Rectal smooth muscle tissue (tissue), 1 donor: Measurements from ENCODE around the gene FMO2.

Experiments used
- H3K27ac ChIP-seq: one replicate; pipeline ENCODE4 v1.7.0; 2013; ENCODE audit warnings: low read depth, low read length, inconsistent platforms
- H3K27me3 ChIP-seq: one replicate; pipeline ENCODE4 v1.7.0; 2013; ENCODE audit warnings: low read length; ENCODE audit not compliant: control insufficient read depth, insufficient read depth
- H3K36me3 ChIP-seq: one replicate; pipeline ENCODE4 v1.7.0; 2013; ENCODE audit warnings: low read length; ENCODE audit not compliant: control insufficient read depth, insufficient read depth
- H3K4me1 ChIP-seq: one replicate; pipeline ENCODE4 v1.7.0; 2013; ENCODE audit warnings: low read length; ENCODE audit not compliant: control insufficient read depth, insufficient read depth
- H3K4me3 ChIP-seq: one replicate; pipeline ENCODE4 v1.7.0; 2013; ENCODE audit warnings: low read length
- H3K9ac ChIP-seq: one replicate; pipeline ENCODE4 v1.7.0; 2013; ENCODE audit warnings: low read length

Gene FMO2

DNA sequence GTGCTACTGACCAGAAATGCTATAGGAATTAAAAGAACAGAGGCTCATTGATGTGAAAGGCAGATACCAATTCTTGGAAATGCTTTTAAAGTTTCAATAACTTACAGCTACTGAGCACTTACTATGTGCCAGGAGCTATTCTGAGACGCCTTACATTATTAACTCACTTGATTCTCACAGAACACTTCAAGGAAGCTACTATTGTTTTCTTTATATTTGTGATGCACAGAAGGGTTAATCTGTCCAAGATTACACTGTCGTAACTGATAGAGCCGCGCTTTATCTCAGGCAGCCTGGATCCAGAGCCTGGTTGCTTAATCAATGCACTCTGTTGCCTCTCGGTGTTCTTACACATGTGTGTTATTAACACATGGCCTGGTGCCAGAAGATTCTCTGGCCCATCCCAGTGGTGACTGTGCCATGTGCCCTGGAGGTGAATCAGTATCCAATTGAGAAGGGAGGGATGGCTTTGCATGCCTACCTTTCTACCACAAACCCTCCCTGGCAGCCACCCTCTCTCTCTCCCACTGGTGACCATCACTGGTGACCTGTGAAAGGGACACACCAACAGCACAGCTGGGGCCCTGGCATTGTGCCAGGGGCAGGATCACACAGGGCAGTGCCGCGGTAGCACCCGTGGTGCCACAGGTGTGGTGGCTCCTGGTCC, 72.0 kb downstream of the FMO2 start:
- H3K27ac ChIP-seq: no peak overlapping the region

DNA sequence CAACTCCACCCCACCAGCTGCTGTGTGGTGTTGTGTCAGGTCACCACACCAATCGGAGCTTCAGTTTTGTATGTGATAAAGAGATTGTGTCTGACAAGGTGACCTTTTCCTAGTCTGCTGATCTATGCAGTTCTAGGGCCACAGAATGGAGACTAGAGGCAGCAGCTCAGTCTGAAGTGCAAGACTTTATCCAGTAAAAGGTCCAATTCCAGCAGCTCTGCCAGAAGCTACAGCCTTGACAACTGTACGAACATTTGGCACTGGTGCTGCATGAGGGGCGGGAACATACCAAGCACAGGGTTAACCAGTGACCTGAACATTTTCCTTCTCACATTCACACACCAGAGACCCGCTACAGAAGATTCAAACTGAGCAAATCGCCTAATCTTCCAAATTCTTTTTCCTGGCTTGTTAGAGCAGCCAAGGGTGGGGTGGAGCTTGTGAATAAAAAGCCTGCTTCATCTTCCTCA, 72.5 kb downstream of the FMO2 start:
- Histone ChIP-seq H3K4me1 (no peaks in the 10 kb centered on the region), H3K36me3 (no peaks in the 10 kb centered on the region), H3K4me3 (no peak overlapping the region), H3K9ac (no peak overlapping the region), H3K27ac (no peak overlapping the region), H3K27me3 (no peaks in the 10 kb centered on the region)

More for the DNA sequence above, 72.0 kb downstream of the FMO2 start:
- Histone ChIP-seq H3K4me3 (no peak overlapping the region), H3K27me3 (no peaks in the 10 kb centered on the region), H3K4me1 (no peaks in the 10 kb centered on the region), H3K9ac (no peak overlapping the region), H3K36me3 (no peaks in the 10 kb centered on the region)

DNA sequence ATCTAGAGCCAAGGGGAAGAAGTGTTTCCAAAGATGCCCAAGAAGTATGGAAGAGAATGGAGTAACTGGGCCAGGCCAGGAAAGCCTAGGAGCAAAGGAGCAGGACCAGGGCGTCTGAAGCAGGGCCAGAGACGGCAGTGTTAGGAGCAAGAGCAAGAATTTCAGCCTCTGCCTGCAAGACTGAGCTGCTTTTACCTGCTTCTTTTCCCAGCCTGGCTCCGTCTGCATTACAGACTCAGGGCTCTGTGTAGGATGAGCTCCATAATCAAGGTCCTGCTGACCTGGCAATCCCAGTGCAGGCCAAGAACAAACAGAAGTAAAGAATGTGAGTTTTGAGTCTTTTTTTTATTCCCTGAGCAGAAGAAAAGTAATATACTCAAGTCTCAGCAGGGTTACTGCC, 73.3 kb downstream of the FMO2 start:
- no peak overlapping the region for H3K9ac ChIP-seq
- H3K27me3 ChIP-seq: no peaks in the 10 kb centered on the region
- H3K4me1 ChIP-seq: no peaks in the 10 kb centered on the region
- H3K36me3 ChIP-seq: no peaks in the 10 kb centered on the region
- H3K27ac ChIP-seq: no peak overlapping the region
- H3K4me3 ChIP-seq: no peak overlapping the region

DNA sequence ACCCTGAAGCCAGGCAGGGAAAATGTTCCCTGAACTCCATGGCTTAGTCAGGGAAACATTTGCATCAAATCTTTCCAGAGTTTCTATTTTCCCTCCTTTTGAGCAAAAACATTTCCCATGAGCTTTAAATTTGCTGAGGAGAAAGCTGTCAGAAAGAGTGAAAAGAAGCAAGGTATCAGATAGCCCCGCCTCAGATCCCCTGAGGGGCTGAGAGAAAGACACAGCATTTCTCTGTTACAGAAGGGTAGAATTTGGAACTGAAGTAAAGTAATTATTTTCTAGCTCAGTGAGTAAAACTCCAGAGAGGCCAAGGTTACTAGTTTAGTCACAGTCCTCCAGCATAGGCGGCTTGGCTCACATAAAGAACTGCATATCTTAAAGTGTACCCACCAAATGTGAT, 73.8 kb downstream of the FMO2 start:
- Histone ChIP-seq H3K27me3 (no peaks in the 10 kb centered on the region), H3K4me1 (no peaks in the 10 kb centered on the region), H3K9ac (no peak overlapping the region), H3K4me3 (no peak overlapping the region), H3K36me3 (no peaks in the 10 kb centered on the region), H3K27ac (no peak overlapping the region)
